ENCODE results near the gene SAP30L. TPM values are rescaled to one million over a fixed set of nuclear protein-coding genes. Genes with fewer than 3 reads are reported as not detected.

SAP30L gene
- total RNA-seq, 1 experiment from 2014 or later, result 59.2 TPM

DNA sequence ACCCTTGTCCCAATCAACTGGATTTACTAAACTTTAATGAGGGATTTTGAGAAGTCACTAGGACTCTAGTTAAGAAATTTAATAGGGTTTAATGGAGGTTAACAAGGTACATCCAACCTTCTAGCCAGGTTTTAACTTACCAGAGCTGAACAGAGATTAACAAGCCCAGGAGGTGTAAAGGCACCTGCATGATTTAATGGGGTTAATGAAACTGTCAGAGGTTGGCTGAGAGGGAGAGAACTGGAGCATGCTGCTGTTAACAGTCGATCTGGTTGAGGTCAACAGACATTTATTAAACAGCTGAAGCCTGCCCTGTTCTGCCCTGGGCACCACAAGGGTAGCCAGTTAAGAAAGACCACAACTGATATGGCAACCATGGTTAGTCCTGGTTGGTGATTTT, 18.6 kb downstream of the SAP30L start:
- DNase-seq (ENCODE audit: low read depth), result no peak

DNA sequence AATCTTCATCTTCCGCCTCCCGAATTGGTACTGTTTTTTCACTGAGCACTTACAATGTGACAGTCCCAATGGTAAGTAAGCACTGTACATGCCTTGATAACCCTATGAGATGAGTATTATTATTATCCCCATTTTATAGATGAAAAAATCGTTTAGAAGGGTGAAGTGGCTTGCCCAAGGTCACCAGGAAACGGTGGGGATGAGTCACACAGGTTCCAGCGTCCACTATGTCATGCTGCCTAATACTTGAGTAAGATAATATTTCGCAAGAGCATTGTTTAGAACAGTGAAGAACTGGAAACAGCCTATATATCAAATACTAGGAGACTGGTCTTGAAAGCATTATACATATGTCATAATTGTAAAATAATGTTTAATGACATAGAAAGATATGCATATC, 19.4 kb downstream of the SAP30L start:
- DNase-seq (ENCODE audit: low read depth), result peak; percentile 67

DNA sequence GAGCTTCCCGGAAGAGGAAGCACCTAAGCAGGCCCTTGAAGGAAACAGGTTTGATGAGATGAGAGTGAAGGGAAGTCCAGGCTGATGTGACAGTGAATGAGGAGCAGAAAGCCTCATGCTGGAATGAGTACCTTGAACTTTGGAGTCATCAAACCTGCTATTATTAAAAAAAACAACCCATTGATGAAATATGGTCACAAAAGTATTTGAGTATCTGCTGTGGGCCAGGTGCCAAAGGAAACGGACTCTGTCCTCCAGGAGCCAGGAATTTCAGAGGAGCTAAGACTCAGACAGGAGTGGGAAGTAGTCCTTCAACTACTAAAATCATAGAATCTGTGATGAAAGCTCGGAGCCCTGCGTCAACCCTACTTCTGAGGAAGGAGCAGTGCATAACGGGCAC, 20.4 kb downstream of the SAP30L start:
- no peak for DNase-seq (ENCODE audit: low read depth)

DNA sequence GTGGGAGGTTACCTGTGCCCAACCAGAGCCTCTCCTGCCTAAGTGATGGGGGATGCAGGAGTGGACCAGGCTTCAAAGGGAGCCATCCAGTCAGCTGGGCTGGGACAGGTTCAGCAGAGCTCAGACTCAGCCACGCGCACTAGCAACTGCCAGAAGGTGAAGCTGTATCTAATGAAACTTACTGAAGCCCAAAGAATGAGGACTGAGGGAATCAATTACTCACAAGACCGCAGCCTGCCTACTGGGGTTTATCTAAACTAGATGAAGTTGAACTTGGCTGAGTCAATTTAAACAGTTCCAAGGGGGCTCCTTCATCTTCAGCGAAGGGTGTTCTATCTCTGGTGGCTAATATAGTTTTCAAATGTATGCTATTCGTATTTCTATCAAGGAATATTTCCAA, 20.9 kb downstream of the SAP30L start:
- peak; percentile 47 for DNase-seq (ENCODE audit: low read depth)

DNA sequence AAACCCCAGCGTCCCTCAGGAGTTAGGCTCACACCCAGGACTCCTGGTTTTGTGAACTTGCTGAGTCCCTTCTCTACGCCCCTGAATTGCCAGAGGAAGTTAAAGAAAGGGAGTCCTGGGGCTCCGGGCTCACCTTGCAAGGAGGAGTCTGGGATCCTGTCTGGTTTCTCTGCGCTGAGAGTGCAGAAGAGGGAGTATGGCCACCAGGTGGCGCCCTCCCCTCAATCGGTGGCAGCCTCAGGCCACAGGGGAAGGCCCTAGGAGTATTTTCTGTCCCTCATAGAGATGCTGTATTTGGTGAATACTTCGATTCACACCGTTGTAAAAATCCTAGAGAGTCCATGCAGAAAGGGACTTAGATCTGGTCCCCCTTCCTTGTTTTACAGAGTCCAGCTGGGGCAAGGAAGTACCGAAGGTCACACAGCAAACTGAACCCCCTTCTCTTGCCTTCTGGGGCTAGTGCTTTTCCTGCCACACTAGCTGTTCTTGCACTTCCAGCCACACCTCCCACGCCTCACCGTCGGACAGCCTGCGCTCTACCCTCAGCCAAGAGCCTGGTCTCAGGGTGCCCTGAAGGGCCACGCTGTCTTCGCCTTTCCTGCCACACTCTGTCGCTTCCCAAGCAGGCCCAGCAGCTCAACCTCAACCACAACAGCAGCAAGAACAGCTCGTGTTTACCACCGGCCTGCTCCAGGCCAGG, 22.0 kb downstream of the SAP30L start:
- DNase-seq (ENCODE audit: low read depth), result peak; percentile 61

DNA sequence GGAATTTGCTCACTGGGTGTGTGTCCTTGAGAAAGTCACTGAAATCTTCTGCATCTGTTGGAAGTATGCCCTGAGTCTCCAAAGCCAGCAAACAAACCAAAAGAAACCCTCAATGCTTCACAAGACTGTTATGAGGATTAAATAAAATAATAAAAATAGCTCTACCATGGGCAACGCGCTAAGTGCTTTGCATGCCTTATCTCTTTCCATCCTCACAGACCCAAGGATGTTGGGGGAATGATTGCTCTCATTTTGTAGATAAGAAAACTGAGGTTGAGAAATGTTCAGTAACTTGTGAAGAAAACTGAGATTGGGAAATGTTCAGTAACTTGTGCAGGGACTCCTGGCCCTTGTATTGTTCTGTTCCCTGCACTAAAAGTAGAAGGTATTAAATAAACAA, 24.3 kb downstream of the SAP30L start:
- DNase-seq (ENCODE audit: low read depth), result no peak

DNA sequence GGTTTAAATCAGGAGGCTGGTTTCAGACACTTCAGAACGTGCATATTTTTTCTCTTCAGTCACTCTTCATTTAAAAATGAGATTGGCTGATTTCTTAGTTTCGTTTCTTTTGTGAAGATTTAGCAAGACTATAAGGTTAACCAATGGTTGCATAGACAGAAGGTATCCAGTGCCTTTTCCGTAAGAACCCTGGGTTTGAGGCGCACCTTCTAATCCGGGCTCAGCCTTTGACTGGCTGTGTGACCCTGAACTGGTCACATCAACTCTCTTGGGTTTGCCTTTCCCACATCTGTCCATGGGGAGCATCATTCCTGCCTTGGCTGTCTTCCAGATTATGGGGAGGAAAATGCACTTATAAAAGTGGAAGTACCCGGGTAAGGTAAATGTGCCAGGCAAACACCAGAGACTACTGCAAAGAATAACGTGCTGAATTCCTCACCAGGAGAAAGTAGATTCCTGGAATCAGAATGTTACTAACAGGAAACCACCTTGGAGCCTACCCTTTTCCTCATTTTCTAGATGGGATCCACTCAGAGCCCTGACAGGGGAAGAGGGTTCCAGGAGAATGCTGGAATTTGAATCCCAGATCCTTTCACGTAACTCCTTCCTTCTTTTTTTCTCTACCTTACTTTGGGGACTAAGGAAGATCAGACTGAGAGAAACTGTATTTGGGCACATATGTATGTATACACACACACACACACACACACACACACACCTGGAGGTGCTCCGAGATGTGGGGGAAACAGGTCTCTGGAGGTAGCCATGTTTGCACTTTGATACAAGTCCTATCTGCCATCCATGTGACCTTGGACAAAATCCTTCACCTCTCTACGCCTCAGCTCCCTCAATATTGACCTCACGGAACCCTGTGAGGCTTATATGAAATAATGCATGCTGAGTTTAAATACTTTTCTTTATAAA, 25.4 kb downstream of the SAP30L start:
- no peak for DNase-seq (ENCODE audit: low read depth)

DNA sequence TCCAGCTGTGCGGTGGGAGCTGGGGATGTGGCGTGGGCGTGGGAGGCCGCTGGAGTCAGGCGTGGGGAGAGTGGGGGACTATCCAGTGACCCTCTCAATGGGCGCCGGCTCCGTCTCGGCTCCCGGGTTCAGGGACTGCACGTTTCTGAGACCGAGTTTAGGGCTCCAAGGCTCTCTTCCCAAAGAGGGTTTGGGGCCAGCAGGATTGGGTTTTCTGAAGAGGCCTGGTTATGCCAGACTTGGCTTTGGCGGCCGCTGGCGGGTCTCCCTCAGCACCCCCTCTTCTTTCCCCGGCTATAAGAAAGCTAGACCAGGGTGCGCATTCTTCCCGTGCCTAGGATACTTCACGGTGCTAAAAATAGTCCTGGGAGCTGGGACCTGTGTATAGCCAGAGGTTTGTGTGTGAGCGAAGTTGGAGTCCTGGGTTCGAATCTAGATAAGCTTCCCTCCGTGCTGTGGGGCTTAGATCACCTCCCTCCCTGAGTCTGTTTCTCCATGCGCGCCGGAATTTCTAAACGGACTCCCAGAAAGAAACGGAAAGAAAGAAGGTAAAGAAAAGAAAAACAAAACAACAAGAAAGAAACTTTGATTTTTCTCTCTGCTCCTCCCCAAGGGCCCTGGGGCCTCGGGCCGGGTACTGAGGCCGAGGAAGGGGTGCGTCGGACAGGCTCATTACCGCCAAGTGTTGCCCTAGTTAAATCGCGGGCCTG, 27.2 kb downstream of the SAP30L start:
- DNase-seq (ENCODE audit: low read depth), result no peak

DNA sequence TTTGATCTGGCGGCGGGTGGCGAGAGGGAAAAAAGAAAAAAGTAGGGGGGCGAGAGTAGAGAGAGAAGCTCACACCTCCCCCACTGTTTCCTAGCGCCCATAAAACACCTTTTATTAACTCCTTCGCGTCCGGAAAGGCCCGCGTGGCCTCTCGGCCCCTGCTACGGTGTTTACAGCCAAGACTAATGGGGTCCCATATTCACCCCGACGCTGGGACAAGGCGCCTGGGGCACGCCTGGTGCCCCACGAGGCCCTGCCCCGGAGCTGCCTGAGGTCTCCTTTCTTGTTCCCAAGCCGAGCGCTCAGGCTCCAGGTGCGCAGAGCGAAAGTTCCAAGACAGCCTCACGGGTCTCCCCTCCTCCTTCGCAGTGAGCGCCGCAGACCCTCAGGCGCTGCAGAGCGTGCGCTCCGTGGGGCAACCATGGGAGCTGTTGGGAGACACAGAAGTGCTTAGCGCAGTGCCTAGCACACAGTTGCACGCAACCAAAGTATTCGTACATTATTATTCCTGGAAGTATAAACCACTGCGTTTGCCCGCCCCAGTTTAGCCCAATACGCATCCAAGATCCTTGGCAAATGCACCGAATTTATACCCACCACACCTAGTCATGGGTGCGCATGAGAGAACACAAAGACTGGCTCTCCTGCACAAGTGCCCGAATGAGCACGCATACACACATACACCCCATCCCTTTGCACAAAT, 27.9 kb downstream of the SAP30L start:
- DNase-seq (ENCODE audit: low read depth), result no peak

DNA sequence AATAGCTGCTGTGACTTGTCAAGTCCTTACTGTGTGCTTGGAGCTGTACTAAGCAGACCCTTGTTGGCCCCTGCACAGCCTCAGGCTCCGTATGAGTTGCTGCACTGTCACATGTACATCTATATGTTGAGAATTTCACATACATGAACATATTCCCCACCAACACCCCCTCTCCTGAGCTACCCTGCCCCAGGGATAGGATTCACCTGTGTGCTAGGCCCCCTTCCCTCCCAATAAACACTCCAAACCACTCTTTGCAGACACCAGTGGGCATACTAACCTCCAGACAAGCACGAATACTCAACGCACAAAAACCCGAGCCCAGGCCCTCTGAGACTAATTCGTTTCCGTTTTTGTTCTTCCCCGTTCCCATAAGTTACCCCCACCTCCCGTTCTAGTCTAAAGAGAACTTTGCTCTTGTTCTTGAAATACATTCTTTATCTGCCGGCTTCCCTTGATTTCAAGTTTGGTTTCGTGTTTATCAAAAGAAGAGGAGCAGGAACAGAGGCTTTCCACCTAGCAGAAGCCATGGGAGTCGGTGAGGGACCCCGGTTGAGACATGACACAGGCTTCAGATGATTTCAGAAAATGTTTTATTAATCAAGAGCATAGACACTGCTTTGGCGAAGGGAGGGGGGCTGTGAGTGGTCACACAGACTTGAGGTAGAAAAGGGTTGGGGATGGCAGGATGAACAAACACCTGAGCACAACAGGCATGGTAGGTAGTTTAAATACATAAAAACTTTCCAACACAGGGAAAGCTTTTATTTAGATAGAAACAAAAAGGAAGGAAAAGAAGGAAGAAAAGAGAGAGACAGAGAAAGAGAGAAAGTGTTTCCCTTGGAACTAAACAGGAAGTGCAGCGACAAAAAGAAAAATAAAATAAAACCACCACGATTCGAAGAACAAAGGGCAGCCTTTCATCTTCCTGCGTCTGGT, 28.9 kb downstream of the SAP30L start:
- DNase-seq (ENCODE audit: low read depth), result no peak

DNA sequence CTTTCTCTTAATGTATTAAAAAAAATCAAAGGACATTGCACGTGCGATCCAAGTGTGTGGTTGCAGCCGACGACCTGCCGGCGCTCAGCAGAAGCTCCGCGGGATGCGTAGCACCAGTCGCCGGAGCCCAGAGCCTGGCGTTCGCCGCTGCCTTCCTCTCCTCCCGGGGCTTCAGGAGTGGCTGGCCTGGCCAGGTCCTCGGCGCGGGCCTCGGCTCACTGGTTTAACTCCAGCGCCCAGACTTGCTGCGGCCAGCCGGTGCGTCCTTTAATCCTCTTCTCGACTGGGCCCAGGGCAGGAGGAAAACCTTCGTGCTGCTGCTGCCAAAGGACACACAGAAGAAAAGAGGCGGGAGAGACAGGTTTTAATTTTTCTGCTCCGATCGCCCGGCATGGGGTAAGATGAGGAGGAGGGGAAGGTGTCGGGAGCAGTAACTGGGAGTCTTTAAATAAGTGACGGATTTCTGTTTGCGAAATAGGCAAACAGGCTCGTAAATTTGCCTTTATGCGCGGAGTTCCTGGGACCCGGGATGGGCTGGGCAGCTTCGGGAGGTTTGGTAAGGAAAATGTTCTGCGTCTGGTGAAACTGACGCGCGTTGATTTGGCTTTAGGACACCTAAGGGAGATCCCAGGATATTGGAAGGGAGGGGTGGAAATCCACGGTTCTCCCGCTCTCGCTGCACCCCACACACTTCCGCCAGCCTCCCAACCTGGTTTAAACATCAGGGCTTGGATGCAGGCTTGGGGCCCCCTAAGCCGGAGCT, 30.0 kb downstream of the SAP30L start:
- DNase-seq (ENCODE audit: low read depth), result no peak

DNA sequence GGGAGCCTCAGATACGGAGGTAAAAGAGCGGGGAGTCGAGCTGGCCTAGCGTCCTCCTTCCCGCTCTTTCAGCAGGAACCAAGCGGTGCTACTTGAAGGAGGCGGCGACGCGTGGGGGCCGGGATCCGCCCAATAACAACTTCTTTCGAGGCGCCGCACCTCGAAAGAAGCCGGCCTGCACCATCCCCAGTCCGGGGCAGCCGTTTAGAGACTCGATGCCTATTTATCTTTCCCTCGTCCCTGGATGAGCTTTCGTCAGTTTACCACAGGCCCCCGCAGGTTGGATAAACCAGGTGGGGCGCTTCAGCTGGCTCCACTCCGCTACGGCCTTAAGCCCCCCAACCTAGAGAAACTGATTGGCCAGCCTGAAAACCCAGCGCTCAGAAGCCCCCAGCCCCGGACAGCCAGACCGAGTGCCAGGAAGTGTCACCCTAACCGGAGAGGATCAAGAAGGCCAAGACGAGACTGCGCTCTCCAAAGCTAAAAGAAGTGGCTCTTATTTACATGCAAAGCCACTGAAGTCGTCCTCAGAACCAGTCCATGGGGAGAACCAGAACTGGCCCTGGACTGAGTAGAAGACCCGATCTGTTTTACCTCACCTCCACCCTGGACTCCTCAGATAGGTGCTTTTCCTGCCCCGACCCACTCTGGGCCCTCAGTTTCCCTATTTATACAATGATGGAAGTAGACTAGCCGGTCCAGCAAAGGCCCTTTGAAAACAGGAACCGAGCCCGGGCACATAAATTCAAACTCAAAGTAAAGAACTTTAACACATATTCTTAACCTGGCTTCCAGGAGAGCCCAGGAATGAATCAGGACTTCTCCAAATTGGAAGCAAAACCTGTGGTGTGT, 30.8 kb downstream of the SAP30L start:
- DNase-seq (ENCODE audit: low read depth), result no peak

DNA sequence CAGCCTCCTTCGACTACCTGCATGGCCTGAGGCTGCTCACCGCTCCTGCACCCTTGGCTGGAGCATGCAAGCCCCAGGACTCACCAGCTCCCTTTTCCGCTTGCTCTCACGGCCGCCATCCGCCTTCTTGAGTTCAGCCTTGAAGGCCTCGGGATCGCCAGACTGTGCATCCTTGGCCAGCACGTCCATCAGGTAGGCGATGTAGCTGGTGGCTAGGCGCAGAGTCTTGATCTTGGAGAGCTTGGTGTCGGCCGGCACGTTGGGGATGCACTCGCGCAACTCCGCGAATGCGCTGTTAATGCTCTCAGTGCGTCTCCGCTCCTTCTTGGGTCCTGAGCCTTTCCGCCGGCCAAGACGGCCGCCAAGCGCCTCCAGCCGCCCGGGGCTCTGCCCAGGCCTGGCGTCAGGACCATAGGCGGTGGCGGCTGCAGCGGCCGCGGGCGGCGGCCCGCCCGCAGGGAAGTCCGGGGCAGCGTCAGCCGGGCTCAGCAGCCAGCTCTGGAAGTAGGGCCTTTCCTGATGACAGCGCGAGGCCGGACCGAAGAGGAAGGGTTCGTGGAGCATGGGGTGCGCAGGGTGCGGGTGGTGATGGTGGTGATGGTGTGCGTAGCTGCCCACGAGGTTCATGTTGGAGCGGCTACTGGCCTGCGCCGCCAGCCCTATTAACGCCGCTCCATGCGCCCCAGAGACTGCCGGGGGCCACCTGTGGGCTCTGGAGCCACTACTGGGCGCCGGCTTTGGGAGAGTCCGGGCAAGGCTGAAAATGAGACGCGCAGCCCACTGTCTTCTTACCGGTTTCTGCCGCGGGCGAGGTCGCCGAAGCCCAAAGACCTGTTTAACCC, 31.8 kb downstream of the SAP30L start:
- DNase-seq (ENCODE audit: low read depth), result peak; percentile 32

DNA sequence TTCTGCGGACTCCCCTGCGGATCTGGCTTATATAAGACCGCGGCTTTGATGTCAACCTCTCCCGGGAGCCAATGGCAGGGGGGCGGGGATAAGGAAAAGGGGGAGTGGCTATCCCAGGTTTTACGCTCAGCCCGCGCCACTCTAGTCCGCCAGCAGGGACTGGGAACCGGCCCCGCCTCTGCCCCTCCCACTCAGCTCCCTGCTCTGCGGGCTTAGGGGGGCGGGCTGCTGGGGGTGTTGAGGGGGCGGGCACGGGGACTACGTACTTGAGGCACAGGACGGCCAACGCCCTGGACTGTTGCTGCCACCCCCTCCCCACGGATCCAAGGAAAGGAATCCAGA, 32.4 kb downstream of the SAP30L start, which contains the start of gene HAND1:
TSS of gene HAND1 (minus strand) at position 4 of the 342 bp plus-strand sequence. CDS start 219 bp downstream, outside the sequence.
- peak; percentile 41 for DNase-seq (ENCODE audit: low read depth)

DNA sequence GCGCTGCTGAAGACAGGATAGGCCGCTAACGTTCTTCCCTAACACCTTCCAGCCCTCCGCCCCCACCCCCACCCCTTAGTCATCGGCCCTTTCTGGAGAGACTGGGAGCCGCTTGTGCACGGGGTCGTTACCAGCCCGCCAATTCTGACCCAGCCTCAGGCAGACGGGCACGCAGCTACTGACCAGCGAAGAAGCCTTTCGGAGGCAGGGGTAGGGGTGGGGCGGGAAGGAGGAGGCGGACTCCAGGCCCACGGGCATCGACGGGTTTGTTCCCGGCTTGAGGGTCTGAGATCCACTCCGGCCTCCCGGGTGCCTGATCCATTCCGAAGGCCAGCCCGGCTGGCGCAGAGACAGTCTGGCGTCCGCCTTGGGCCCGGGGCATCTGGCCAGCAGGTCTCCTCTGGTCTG, 33.0 kb downstream of the SAP30L start:
- DNase-seq (ENCODE audit: low read depth), result no peak

DNA sequence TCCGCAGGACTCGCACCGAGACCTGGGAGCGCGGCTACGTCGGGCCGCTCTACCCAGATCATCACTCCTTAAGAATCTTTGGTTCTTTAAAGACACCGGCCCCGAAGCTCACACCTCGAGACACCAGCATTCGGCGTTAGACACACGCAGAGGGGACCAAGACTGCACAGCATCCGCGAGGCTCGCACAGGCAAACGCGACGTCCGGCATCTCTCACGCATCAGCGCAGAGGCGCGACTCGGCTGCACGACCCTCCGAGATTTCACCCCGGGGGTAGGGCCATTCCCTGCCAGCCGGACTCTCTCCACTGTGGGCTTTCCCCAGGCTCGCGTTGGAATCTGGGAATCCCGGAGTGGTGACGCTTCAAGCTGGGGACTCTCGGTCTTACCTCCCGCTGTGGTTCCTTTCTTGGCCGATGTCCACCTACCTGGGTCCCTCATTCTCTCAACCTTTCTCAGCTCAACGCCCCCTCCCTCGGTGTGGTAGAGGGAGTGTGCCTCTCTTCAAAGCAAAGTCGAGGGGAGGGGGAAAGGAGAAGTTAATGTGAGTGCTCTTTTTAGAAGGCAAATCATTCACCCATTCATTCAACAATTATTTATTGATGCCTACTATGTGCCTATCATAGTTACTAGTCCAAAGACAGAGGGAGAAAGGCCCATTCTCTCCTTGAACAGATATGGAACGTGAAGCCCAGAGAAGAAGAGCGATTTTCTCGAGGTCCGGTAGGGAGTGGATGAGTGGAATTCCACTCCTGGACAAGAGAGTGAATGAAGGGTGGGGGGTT, 33.6 kb downstream of the SAP30L start:
- DNase-seq (ENCODE audit: low read depth), result no peak

All from M059J (cell line).